Parathyroid adenoma (tissue), 2 donors: ENCODE data around the gene RCOR1.
"Not testable (repeated sequence)": the region's sequence is repeated elsewhere in the genome, so short reads cannot be mapped to it uniquely, and the experiment has no call there.

Experiments
- H2AFZ ChIP-seq: fragments of 300-600 bp; sonication (generic); one replicate; pipeline ENCODE4 v1.7.0; 2017; ENCODE audit warnings: antibody characterized with exemption, mild to moderate bottlenecking
- H3K27ac ChIP-seq: fragments of 300-600 bp; sonication (generic); one replicate; pipeline ENCODE4 v1.7.0; 2017
- H3K27me3 ChIP-seq: fragments of 300-600 bp; sonication (generic); one replicate; pipeline ENCODE4 v1.7.0; 2017; ENCODE audit warnings: low read length; ENCODE audit not compliant: control insufficient read depth, insufficient read depth
- H3K36me3 ChIP-seq: fragments of 300-600 bp; sonication (generic); one replicate; pipeline ENCODE4 v1.7.0; 2017; ENCODE audit warnings: low read length; ENCODE audit not compliant: control insufficient read depth, insufficient read depth
- H3K4me1 ChIP-seq: fragments of 300-600 bp; sonication (generic); one replicate; pipeline ENCODE4 v1.7.0; 2017; ENCODE audit warnings: control low read depth
- H3K4me2 ChIP-seq: fragments of 300-600 bp; sonication (generic); one replicate; pipeline ENCODE4 v1.7.0; 2017; ENCODE audit warnings: low read length
- H3K4me3 ChIP-seq: fragments of 300-600 bp; sonication (generic); one replicate; pipeline ENCODE4 v1.7.0; 2017; ENCODE audit warnings: low read depth, low read length
- H3K79me2 ChIP-seq: fragments of 300-600 bp; sonication (generic); one replicate; pipeline ENCODE4 v1.7.0; 2017; ENCODE audit warnings: control low read depth
- H3K9ac ChIP-seq: fragments of 300-600 bp; sonication (generic); one replicate; pipeline ENCODE4 v1.7.0; 2017; ENCODE audit warnings: mild to moderate bottlenecking
- H3K9me3 ChIP-seq: fragments of 300-600 bp; sonication (generic); one replicate; pipeline ENCODE4 v1.7.0; 2017; ENCODE audit warnings: low read length; ENCODE audit not compliant: control insufficient read depth
- TF ChIP-seq, protein P1 (sequence below): fragments of 300-600 bp; sonication (generic); IDR thresholded peaks from one replicate; pipeline ENCODE4 v1.7.0; 2017; ENCODE audit warnings: antibody characterized with exemption, mild to moderate bottlenecking
- donor health status: primary hyperparathyroidism.

The RCOR1 gene

DNA sequence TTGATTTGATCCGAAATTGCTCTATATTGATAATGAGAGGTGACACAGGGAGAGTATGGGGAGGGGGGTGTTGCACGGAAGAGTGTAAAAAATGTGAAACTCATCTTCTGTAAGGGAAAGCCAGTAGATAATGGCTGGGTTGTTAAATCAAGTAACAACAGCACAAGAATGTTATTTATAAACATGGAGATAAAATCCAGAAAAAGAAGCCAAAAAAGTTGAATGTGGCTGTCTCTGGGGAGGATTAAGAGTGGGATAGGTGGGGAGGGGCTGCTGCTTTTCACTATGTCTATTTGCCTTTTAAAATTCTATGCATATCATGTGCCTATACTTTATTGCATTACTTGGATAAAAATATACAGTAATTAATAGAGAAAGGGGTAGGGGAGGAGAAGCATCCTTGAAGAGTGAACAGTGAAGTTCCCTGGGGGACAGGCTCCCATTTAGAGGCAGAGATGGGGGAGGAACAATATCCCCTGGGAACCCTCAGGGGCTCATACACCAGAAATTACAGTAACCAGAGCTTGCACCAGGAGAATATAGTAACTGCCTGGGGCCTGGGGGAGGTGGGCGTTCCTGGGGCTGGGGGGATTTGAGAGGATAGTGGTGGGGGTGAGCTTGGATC, 43.7 kb upstream of the RCOR1 start:
- no peaks in the 10 kb centered on the region for H3K79me2 ChIP-seq
- no peaks in the 10 kb centered on the region for H3K36me3 ChIP-seq
- no peaks in the 10 kb centered on the region for H3K9me3 ChIP-seq
- H3K27ac ChIP-seq = no peak overlapping the region
- no peak overlapping the region for H3K4me3 ChIP-seq
- H3K9ac ChIP-seq = no peak overlapping the region
- TF ChIP-seq, protein P1, sequence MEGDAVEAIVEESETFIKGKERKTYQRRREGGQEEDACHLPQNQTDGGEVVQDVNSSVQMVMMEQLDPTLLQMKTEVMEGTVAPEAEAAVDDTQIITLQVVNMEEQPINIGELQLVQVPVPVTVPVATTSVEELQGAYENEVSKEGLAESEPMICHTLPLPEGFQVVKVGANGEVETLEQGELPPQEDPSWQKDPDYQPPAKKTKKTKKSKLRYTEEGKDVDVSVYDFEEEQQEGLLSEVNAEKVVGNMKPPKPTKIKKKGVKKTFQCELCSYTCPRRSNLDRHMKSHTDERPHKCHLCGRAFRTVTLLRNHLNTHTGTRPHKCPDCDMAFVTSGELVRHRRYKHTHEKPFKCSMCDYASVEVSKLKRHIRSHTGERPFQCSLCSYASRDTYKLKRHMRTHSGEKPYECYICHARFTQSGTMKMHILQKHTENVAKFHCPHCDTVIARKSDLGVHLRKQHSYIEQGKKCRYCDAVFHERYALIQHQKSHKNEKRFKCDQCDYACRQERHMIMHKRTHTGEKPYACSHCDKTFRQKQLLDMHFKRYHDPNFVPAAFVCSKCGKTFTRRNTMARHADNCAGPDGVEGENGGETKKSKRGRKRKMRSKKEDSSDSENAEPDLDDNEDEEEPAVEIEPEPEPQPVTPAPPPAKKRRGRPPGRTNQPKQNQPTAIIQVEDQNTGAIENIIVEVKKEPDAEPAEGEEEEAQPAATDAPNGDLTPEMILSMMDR = no peak
- H3K27me3 ChIP-seq = peaks cover 11% of the 10 kb centered on the region
- no peak overlapping the region for H2AFZ ChIP-seq
- H3K4me1 ChIP-seq = no peaks in the 10 kb centered on the region
- no peak overlapping the region for H3K4me2 ChIP-seq

DNA sequence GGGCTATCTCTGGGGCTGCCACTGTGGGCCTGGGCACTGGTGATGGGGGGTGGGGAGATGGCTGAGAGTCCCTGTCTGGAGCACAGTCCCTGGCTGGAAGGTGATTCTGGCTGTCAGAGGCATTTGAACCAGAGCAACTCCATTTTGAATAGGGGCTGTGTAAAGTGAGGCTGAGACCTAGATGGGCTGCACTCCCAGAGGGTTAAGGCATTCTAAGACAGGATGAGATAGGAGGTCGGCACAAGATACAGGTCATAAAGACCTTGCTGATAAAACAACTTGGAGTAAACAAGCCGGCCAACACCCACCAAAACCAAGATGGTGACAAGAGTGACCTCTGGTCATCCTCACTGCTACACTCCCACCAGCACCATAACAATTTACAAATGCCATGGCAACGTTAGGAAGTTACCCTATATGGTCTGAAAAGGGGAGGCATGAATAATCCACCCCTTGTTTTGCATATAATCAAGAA, 41.5 kb upstream of the RCOR1 start:
- not testable (repeated sequence) for H3K4me1 ChIP-seq, H3K9me3 ChIP-seq, H3K27ac ChIP-seq, H3K79me2 ChIP-seq, H3K36me3 ChIP-seq, H3K27me3 ChIP-seq, H3K9ac ChIP-seq, H3K4me2 ChIP-seq, H3K4me3 ChIP-seq, H2AFZ ChIP-seq

DNA sequence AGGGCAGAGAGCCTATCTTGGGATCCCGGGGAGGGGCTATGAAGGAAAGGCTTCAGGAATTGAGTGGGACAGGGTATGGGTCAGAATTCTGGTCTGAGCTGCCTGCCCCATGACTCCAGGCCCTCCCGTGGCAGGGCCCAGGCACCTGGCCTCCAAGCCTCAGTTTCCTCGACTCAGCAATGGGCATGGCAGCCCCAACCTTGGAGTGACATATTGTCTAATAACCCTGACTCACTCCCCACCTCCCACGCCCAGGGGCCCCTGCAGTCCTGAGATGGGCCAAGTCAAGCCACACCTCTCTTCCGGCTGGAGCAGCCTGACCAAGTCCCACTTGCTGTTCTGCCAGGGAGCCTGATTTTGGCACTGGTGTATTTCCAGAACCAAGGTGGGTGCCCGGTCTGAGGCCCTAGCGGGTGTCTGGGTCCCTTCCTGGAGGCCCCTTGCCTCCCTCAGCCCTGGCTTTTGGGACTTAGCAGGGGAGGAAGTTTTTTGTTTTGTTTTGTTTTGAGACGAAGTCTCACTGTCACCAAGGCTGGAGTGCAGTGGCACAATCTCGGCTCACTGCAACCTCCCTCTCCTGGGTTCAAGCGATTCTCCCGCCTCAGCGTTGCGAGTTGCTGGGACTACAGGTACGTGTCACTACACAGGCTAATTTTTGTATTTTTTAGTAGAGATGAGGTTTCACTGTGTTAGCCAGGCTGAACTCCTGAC, 40.3 kb upstream of the RCOR1 start:
- no peaks in the 10 kb centered on the region for H3K79me2 ChIP-seq
- no peak overlapping the region for H2AFZ ChIP-seq
- H3K36me3 ChIP-seq = no peaks in the 10 kb centered on the region
- TF ChIP-seq, protein P1 = no peak
- no peak overlapping the region for H3K27ac ChIP-seq
- H3K9ac ChIP-seq = no peak overlapping the region
- no peaks in the 10 kb centered on the region for H3K27me3 ChIP-seq
- no peak overlapping the region for H3K4me2 ChIP-seq
- no peak overlapping the region for H3K4me3 ChIP-seq
- no peaks in the 10 kb centered on the region for H3K4me1 ChIP-seq
- no peaks in the 10 kb centered on the region for H3K9me3 ChIP-seq

DNA sequence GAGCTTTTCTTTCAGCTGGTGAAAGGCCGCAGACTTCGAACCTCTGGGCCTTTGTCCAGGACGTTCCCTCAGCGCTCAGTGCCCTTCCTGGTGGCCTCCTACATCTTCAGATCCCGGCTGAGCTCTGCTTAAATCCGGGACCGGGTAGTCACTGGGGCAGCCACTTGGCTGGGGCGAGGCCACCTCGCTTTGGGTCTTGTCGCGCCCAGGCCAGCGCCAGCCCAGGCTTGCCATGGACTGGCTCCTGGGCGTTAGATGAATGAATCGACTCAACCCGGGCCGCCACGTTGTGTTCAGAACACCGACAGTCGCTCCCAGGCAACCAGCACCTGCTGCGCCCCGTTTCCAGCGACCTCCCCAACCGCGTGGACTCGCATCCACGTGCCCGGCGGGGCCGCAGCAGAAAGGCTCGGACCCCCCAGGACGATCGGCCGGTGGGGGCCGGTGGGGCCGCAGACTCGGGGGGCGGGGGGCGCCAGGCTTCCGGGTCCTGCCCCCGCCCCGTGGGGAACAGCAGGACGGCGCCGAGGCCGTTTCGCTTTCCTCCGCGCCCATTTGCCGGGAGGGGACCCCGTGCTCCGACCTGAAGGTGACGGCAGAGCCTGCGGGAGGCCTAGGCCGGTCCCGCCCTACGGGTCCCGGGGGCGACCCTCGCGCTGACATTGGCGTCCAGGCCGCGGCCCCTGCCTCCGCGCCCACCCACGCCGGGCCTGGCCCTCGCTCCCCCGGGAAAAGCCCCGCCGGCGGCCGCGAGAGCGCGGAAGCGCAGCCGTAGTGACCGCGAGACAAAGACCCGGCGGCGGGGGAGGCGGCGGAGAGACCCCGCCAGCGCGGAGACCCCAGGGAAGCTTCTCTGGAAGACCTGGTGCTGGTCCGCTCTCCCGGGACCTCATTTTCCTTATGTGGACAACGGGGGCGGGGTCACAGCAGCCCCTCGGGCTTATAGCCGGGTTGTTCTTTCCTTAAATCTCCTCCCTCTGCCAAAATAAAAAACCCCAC, 37.3 kb upstream of the RCOR1 start:
- TF ChIP-seq, protein P1 = no peak
- H3K36me3 ChIP-seq = no peaks in the 10 kb centered on the region
- no peak overlapping the region for H3K27ac ChIP-seq
- H3K79me2 ChIP-seq = no peaks in the 10 kb centered on the region
- no peaks in the 10 kb centered on the region for H3K4me1 ChIP-seq
- no peaks in the 10 kb centered on the region for H3K9me3 ChIP-seq
- H3K27me3 ChIP-seq = no peaks in the 10 kb centered on the region
- H2AFZ ChIP-seq = peak overlapping the region; percentile 97
- H3K4me3 ChIP-seq = peak overlapping the region; percentile 76
- peak overlapping the region; percentile 1 for H3K9ac ChIP-seq
- H3K4me2 ChIP-seq = peak overlapping the region; percentile 74
